ENCODE data around the gene GARS1. TPM values are rescaled to one million over a fixed set of nuclear protein-coding genes. Genes with fewer than 3 reads are reported as not detected.

GARS1 gene
- polyA plus RNA-seq, 1 donor from 2014 or later: 99.1 TPM

DNA sequence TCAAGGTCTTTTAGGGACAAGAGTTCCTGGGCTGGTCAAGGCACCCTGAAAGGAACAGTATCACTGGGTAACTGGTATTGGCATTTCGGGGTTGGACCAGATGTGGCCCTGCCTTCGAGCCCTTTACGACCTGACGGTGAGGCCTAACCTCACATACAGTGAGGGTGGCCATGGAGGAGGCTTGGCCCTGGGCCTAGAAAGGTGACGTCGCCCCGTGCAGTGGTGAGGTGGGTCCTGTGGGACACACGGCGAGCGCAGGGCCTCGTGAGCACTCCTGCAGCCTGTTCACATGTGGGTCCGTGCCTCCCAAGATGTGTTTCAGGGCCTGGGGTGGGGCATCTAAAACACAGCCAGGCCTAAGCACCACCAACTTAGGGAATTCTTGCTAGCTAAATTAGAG is 51.5 kb downstream of the GARS1 start:
- Histone ChIP-seq H3F3A (ENCODE audit: insufficient read depth, low read length, poor library complexity, severe bottlenecking) (no peaks in the 10 kb centered on the region), H3K9ac (ENCODE audit: low read length) (no peak overlapping the region)
- TF ChIP-seq MXI1 (conservative IDR thresholded peaks at IDR 0.05; ENCODE audit: poor library complexity, severe bottlenecking) (no peak), SMC3 (conservative IDR thresholded peaks at IDR 0.05; ENCODE audit: poor library complexity) (no peak)
- TF ChIP-seq, protein P1, sequence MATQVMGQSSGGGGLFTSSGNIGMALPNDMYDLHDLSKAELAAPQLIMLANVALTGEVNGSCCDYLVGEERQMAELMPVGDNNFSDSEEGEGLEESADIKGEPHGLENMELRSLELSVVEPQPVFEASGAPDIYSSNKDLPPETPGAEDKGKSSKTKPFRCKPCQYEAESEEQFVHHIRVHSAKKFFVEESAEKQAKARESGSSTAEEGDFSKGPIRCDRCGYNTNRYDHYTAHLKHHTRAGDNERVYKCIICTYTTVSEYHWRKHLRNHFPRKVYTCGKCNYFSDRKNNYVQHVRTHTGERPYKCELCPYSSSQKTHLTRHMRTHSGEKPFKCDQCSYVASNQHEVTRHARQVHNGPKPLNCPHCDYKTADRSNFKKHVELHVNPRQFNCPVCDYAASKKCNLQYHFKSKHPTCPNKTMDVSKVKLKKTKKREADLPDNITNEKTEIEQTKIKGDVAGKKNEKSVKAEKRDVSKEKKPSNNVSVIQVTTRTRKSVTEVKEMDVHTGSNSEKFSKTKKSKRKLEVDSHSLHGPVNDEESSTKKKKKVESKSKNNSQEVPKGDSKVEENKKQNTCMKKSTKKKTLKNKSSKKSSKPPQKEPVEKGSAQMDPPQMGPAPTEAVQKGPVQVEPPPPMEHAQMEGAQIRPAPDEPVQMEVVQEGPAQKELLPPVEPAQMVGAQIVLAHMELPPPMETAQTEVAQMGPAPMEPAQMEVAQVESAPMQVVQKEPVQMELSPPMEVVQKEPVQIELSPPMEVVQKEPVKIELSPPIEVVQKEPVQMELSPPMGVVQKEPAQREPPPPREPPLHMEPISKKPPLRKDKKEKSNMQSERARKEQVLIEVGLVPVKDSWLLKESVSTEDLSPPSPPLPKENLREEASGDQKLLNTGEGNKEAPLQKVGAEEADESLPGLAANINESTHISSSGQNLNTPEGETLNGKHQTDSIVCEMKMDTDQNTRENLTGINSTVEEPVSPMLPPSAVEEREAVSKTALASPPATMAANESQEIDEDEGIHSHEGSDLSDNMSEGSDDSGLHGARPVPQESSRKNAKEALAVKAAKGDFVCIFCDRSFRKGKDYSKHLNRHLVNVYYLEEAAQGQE (IDR thresholded peaks at IDR 0.05; ENCODE audit: borderline replicate concordance): no peak

DNA sequence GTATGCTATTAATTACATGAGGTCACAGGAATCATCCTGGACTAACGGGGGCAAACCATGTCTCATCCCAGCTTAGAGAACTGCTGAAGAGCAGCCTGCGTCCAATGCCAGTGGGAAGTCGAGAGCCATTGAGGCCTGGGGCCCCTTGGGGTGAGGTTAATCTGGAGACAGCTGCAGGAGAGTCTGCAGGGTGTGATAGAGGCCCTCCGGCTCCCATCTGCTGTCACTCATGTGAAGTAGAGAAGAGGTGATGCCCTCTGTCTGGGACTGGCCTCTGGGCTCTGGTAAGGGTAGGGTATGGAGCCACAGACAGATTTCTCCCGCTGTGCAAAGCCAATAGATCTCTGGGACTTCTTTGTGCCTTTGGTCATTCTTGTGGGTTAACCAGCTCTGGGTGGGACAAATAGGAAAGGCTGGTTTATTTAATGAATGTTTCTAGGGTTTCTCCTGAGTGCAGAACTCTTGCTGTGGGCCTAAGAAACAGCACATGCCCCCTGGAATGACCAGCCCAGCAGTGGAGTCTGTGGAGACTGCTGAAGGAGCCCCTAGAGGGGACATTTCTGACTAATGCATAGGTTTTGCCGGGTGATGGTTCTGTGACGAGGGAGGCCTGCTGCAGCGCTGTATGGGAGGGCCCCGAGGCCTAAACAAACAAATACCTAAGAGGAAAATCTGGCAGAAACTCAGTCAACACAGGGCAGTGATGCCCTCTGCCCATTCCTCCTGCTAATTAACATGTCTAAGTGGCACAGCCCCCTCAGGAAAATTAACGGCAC is 53.1 kb downstream of the GARS1 start:
- H3K79me2 ChIP-seq (replicated peaks; ENCODE audit: insufficient read depth, low read length): no peaks in the 10 kb centered on the region
- H4K20me1 ChIP-seq (ENCODE audit: insufficient read depth): no peaks in the 10 kb centered on the region
- no peak overlapping the region for H3K9ac ChIP-seq (ENCODE audit: low read length)
- H3K9me2 ChIP-seq (ENCODE audit: insufficient read depth, low read length): no peaks in the 10 kb centered on the region
- H3K9me3 ChIP-seq (ENCODE audit: low read length): no peaks in the 10 kb centered on the region
- TF ChIP-seq SMC3 (conservative IDR thresholded peaks at IDR 0.05; ENCODE audit: poor library complexity): no peak
- no peak for TF ChIP-seq EP300 (conservative IDR thresholded peaks at IDR 0.05; ENCODE audit: poor library complexity, severe bottlenecking)
- TF ChIP-seq RAD21 (conservative IDR thresholded peaks at IDR 0.05): no peak
- no peak for TF ChIP-seq TAF1 (IDR thresholded peaks at IDR 0.05; ENCODE audit: low read depth)
- no peak for TF ChIP-seq POLR2AphosphoS5 (IDR thresholded peaks at IDR 0.05)
- TF ChIP-seq MXI1 (conservative IDR thresholded peaks at IDR 0.05; ENCODE audit: poor library complexity, severe bottlenecking): no peak
- TF ChIP-seq, protein P1 (IDR thresholded peaks at IDR 0.05; ENCODE audit: borderline replicate concordance): no peak
- TF ChIP-seq EZH2 (IDR thresholded peaks at IDR 0.05; ENCODE audit: borderline replicate concordance, insufficient read depth, low read length, poor library complexity, severe bottlenecking): no peak
- TF ChIP-seq, protein P2, sequence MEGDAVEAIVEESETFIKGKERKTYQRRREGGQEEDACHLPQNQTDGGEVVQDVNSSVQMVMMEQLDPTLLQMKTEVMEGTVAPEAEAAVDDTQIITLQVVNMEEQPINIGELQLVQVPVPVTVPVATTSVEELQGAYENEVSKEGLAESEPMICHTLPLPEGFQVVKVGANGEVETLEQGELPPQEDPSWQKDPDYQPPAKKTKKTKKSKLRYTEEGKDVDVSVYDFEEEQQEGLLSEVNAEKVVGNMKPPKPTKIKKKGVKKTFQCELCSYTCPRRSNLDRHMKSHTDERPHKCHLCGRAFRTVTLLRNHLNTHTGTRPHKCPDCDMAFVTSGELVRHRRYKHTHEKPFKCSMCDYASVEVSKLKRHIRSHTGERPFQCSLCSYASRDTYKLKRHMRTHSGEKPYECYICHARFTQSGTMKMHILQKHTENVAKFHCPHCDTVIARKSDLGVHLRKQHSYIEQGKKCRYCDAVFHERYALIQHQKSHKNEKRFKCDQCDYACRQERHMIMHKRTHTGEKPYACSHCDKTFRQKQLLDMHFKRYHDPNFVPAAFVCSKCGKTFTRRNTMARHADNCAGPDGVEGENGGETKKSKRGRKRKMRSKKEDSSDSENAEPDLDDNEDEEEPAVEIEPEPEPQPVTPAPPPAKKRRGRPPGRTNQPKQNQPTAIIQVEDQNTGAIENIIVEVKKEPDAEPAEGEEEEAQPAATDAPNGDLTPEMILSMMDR (IDR thresholded peaks at IDR 0.05; ENCODE audit: poor library complexity, severe bottlenecking): no peak
- no peaks in the 10 kb centered on the region for H3F3A ChIP-seq (ENCODE audit: insufficient read depth, low read length, poor library complexity, severe bottlenecking)
- H3K36me3 ChIP-seq (ENCODE audit: insufficient read depth, low read length): no peaks in the 10 kb centered on the region
- H3K27ac ChIP-seq (ENCODE audit: low read length): no peak overlapping the region
- no peak overlapping the region for H2AFZ ChIP-seq (ENCODE audit: low read depth, low read length)
- no peak overlapping the region for H3K4me3 ChIP-seq (ENCODE audit: low read length)
- no peak overlapping the region for H3K4me2 ChIP-seq (ENCODE audit: low read length)
- H3K27me3 ChIP-seq (ENCODE audit: insufficient read depth, low read depth, low read length): no peaks in the 10 kb centered on the region

More for the DNA sequence above, 51.5 kb downstream of the GARS1 start:
- no peaks in the 10 kb centered on the region for H3K79me2 ChIP-seq (replicated peaks; ENCODE audit: insufficient read depth, low read length)
- no peaks in the 10 kb centered on the region for H3K9me3 ChIP-seq (ENCODE audit: low read length)
- no peak overlapping the region for H3K4me3 ChIP-seq (ENCODE audit: low read length)
- H3K9me2 ChIP-seq (ENCODE audit: insufficient read depth, low read length): no peaks in the 10 kb centered on the region
- H3K27ac ChIP-seq (ENCODE audit: low read length): no peak overlapping the region
- H4K20me1 ChIP-seq (ENCODE audit: insufficient read depth): no peaks in the 10 kb centered on the region
- H3K36me3 ChIP-seq (ENCODE audit: insufficient read depth, low read length): no peaks in the 10 kb centered on the region
- no peaks in the 10 kb centered on the region for H3K27me3 ChIP-seq (ENCODE audit: insufficient read depth, low read depth, low read length)
- no peak overlapping the region for H3K4me2 ChIP-seq (ENCODE audit: low read length)
- no peak overlapping the region for H2AFZ ChIP-seq (ENCODE audit: low read depth, low read length)
